Keratinocyte (primary cell): ENCODE measurements around the gene SLCO3A1. TPM values are rescaled to one million over a fixed set of nuclear protein-coding genes. Genes with fewer than 3 reads are reported as not detected.
A peak's percentile ranks its signal among the peaks of the same experiment; 100 is the strongest.

ENCODE experiments used
- DNase-seq: peaks from one replicate; pipeline ENCODE4 v3.0.0-alpha.2; 2011; ENCODE audit warnings: low read depth, missing footprints, low spot score
- FAIRE-seq: peaks from 2 replicates; lab custom pipeline; 2011; peaks lifted over from hg19 to GRCh38; lab: Jason Lieb, UNC
- H2AFZ ChIP-seq: 2 replicates; pipeline ENCODE4 v1.6.0; 2012; ENCODE audit warnings: low read length, control low read depth, inconsistent platforms; ENCODE audit not compliant: control insufficient read depth
- H3K27ac ChIP-seq: 2 replicates; pipeline ENCODE4 v1.5.1; 2011; ENCODE audit warnings: low read length; ENCODE audit not compliant: control insufficient read depth, insufficient read depth
- H3K27me3 ChIP-seq: 3 replicates; pipeline ENCODE4 v1.6.0; 2011; ENCODE audit warnings: low read length; ENCODE audit not compliant: control insufficient read depth, insufficient read depth; ENCODE audit errors: extremely low read depth
- H3K36me3 ChIP-seq, 2 experiments: 2 replicates in 1 of 2; 3 replicates in 1 of 2; pipeline ENCODE4 v1.5.1; 2011; ENCODE audit warnings: low read length in 2 of 2, mild to moderate bottlenecking in 1 of 2; ENCODE audit not compliant: control insufficient read depth in 2 of 2, insufficient read depth in 2 of 2; ENCODE audit errors: extremely low read depth in 1 of 2
- H3K4me1 ChIP-seq: 3 replicates; pipeline ENCODE4 v1.5.1; 2011; ENCODE audit warnings: low read length; ENCODE audit not compliant: control insufficient read depth, insufficient read depth; ENCODE audit errors: extremely low read depth
- H3K4me2 ChIP-seq: 3 replicates; pipeline ENCODE4 v1.6.0; 2011; ENCODE audit warnings: low read depth, low read length; ENCODE audit not compliant: control insufficient read depth, insufficient read depth; ENCODE audit errors: extremely low read depth
- H3K4me3 ChIP-seq, 3 experiments: fragments of 200-600 bp in 1 of 3; sonication (generic) in 1 of 3; 2 replicates in 2 of 3; 3 replicates in 1 of 3; pipeline ENCODE4 v1.5.1; 2011 to 2016; ENCODE audit warnings: low read length in 3 of 3, mild to moderate bottlenecking in 3 of 3, control low read depth in 2 of 3, inconsistent platforms in 1 of 3, low read depth in 1 of 3, mixed read lengths in 1 of 3, mixed run types in 1 of 3, moderate library complexity in 1 of 3; ENCODE audit not compliant: control insufficient read depth in 2 of 3, insufficient read depth in 2 of 3; ENCODE audit errors: extremely low read depth in 1 of 3
- H3K79me2 ChIP-seq: 2 replicates; pipeline ENCODE4 v1.6.0; 2012; ENCODE audit warnings: low read length; ENCODE audit not compliant: control insufficient read depth, insufficient read depth
- H3K9ac ChIP-seq: 3 replicates; pipeline ENCODE4 v1.6.0; 2011; ENCODE audit warnings: low read length; ENCODE audit not compliant: control insufficient read depth, insufficient read depth; ENCODE audit errors: extremely low read depth
- H3K9me1 ChIP-seq: 3 replicates; pipeline ENCODE4 v1.6.0; 2011; ENCODE audit warnings: low read length; ENCODE audit not compliant: control insufficient read depth, insufficient read depth; ENCODE audit errors: extremely low read depth
- H3K9me3 ChIP-seq: 2 replicates; pipeline ENCODE4 v1.5.1; 2012; ENCODE audit warnings: low read depth, low read length; ENCODE audit not compliant: control insufficient read depth
- H4K20me1 ChIP-seq: 3 replicates; pipeline ENCODE4 v1.6.0; 2011; ENCODE audit warnings: low read length; ENCODE audit not compliant: control insufficient read depth, insufficient read depth; ENCODE audit errors: extremely low read depth
- EZH2 ChIP-seq: IDR thresholded peaks from one replicate; pipeline ENCODE4 v1.6.1; 2012; ENCODE audit warnings: inconsistent platforms, mild to moderate bottlenecking, low read length, moderate library complexity
- dilution Hi-C: fragments of 300-500 bp; cut with MboI; formaldehyde crosslinking; loops from one replicate; pipeline ENCODE4 v1.7.0; 2020; ENCODE audit warnings: low sequenced_read_pairs; ENCODE audit not compliant: extremely low pct_ligation_motif_present
- polyA plus RNA-seq, 5 experiments: library from polyadenylated mRNA; depleted of rRNA in 3 of 5; stranded (reverse) in 3 of 5; stranded (forward) in 1 of 5; unstranded in 1 of 5; fragments of >200 nt; gene quantifications; 1 replicate in 1 of 5; 2 replicates in 3 of 5; 3 replicates in 1 of 5; pipeline versions ENCODE4 v1.2.1 to v1.2.3, GENCODE V29; 2011 to 2012; ENCODE audit warnings: missing spikeins in 2 of 5, low read depth in 1 of 5, low replicate concordance in 1 of 5
- TF ChIP-seq, protein P1 (sequence below), 3 experiments: IDR thresholded peaks in 1 of 3; conservative IDR thresholded peaks in 1 of 3; optimal IDR thresholded peaks in 1 of 3; 2 replicates in 2 of 3; 3 replicates in 1 of 3; pipeline versions ENCODE3 to v1.5.1; 2011; ENCODE audit warnings: low read length in 3 of 3, mild to moderate bottlenecking in 3 of 3, moderate library complexity in 2 of 3, control low read depth in 1 of 3, inconsistent platforms in 1 of 3; ENCODE audit not compliant: insufficient read depth in 2 of 3; ENCODE audit errors: extremely low read depth in 1 of 3

Gene SLCO3A1
- polyA plus RNA-seq, 1 donor (not counting 4 experiments of a cell fraction or from before 2014, with no cell fraction given), result 21.3 TPM

DNA sequence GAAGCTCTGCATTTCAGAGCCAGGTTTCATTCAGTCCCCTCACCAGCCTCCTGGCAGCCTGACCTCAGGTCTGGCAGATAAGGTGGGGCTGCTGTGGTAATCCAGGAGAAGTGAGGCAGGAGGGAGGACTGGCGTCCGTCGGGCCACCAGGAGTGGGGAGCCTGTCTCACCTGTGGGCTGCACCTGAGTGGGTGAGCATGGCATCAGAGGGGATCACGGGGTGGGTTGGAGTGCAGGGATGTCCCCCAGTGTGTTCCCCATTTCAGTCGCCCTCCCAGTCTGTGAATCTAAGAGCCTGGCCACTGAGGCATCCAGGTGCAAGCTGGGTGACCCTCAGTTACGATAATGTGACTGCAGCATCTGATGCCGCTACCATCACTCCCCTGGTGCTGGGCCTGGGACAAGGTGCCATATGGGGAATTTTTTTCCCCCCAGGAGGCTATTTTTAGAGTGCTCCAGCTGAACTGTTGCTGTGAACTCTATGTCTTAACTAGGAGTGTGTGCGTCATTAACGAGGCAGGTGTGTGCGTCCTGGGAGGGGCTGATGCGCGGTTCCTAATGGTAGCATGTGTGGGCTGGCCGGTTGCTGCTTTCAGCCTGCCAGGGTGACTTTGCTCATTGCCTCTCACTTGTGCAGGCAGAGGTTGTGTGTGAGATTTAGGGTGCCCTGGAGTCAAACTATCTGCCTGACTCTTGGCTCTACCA is 165.2 kb downstream of the SLCO3A1 start:
- peak overlapping the region; percentile 55 for H3K4me2 ChIP-seq
- no peaks in the 10 kb centered on the region for H4K20me1 ChIP-seq
- FAIRE-seq, result peak; percentile 83
- no peak overlapping the region for H3K4me3 ChIP-seq
- peak overlapping the region; percentile 36 for H3K9ac ChIP-seq
- H3K79me2 ChIP-seq, result peaks cover 25% of the 10 kb centered on the region
- no peak for TF ChIP-seq EZH2
- TF ChIP-seq, protein P1, sequence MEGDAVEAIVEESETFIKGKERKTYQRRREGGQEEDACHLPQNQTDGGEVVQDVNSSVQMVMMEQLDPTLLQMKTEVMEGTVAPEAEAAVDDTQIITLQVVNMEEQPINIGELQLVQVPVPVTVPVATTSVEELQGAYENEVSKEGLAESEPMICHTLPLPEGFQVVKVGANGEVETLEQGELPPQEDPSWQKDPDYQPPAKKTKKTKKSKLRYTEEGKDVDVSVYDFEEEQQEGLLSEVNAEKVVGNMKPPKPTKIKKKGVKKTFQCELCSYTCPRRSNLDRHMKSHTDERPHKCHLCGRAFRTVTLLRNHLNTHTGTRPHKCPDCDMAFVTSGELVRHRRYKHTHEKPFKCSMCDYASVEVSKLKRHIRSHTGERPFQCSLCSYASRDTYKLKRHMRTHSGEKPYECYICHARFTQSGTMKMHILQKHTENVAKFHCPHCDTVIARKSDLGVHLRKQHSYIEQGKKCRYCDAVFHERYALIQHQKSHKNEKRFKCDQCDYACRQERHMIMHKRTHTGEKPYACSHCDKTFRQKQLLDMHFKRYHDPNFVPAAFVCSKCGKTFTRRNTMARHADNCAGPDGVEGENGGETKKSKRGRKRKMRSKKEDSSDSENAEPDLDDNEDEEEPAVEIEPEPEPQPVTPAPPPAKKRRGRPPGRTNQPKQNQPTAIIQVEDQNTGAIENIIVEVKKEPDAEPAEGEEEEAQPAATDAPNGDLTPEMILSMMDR (optimal IDR thresholded peaks at IDR 0.05 in 1 of 3, IDR thresholded peaks at IDR 0.05 in 1 of 3, conservative IDR thresholded peaks at IDR 0.05 in 1 of 3; ENCODE audit: extremely low read depth in 1 of 3, insufficient read depth in 2 of 3, low read length in 3 of 3), result no peak
- H3K4me1 ChIP-seq, result peaks cover 12% of the 10 kb centered on the region
- H3K36me3 ChIP-seq, result no peaks in the 10 kb centered on the region
- no peaks in the 10 kb centered on the region for H3K9me3 ChIP-seq
- dilution Hi-C loops, result no loop called here
- no peaks in the 10 kb centered on the region for H3K27me3 ChIP-seq
- H3K9me1 ChIP-seq, result no peaks in the 10 kb centered on the region
- H2AFZ ChIP-seq, result no peak overlapping the region
- peak overlapping the region; percentile 33 for H3K27ac ChIP-seq
- DNase-seq, result no peak

DNA sequence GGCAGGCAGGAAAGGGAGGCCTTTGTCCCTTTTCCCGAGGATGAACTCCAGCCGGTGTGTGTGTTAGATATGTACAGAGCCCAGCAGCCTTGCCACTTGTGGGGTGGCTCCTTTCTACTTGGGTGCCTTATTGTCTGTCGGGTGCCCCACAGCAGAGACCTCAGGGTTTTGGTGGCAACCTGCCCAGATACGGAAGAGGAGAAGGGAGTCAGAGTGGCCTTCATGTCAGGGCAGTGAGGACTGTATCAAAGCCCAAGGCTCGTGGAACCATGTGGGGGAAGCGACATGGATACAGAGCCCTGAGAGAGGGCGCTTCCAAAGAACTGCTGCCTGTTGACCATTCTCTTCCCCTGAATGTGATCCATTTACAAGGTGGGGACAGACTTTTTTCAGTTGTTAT is 166.2 kb downstream of the SLCO3A1 start:
- Histone ChIP-seq H3K79me2 (peaks cover 23% of the 10 kb centered on the region), H3K9me3 (no peaks in the 10 kb centered on the region), H2AFZ (no peak overlapping the region), H3K9me1 (no peaks in the 10 kb centered on the region), H3K27ac (no peak overlapping the region), H4K20me1 (no peaks in the 10 kb centered on the region), H3K27me3 (no peaks in the 10 kb centered on the region), H3K9ac (peak overlapping the region; percentile 2), H3K4me2 (no peak overlapping the region), H3K36me3 (no peaks in the 10 kb centered on the region), H3K4me1 (peaks cover 12% of the 10 kb centered on the region), H3K4me3 (no peak overlapping the region)
- no peak for DNase-seq
- dilution Hi-C loops, result no loop called here
- FAIRE-seq, result no peak
- TF ChIP-seq, protein P1 (optimal IDR thresholded peaks at IDR 0.05 in 1 of 3, IDR thresholded peaks at IDR 0.05 in 1 of 3, conservative IDR thresholded peaks at IDR 0.05 in 1 of 3; ENCODE audit: extremely low read depth in 1 of 3, insufficient read depth in 2 of 3, low read length in 3 of 3), result no peak
- TF ChIP-seq EZH2, result no peak
